K562 (cell line): Measurements from ENCODE around the gene ITGAD. TPM values are rescaled to one million over a fixed set of nuclear protein-coding genes. Genes with fewer than 3 reads are reported as not detected.
A peak's percentile ranks its signal among the peaks of the same experiment; 100 is the strongest.

ENCODE experiments used
- CBFB ChIP-seq: sonication (generic); formaldehyde crosslinking; IDR thresholded peaks from 2 replicates; pipeline ENCODE4 v1.4.0; 2020; ENCODE audit warnings: mild to moderate bottlenecking, missing genetic modification reagents
- CBX2 ChIP-seq: fragments of 200-600 bp; sonication (generic); IDR thresholded peaks from one replicate; pipeline ENCODE4 v1.6.1; 2012; ENCODE audit warnings: mild to moderate bottlenecking, low read length, inconsistent platforms; ENCODE audit not compliant: insufficient read depth, poor library complexity, severe bottlenecking
- CCNT2 ChIP-seq: IDR thresholded peaks from 2 replicates; pipeline ENCODE4 v1.6.1; 2011; ENCODE audit warnings: borderline replicate concordance, low read depth, mild to moderate bottlenecking, moderate library complexity, mixed read lengths, low read length; ENCODE audit not compliant: insufficient read length; ENCODE audit errors: extremely low read depth
- TEAD4 ChIP-seq, 2 experiments: sonication (generic) in 1 of 2; formaldehyde crosslinking in 1 of 2; IDR thresholded peaks; 2 replicates each; pipeline versions ENCODE4 v1.6.1 to v1.8.0; 2012 to 2022; ENCODE audit warnings: borderline replicate concordance in 1 of 2, inconsistent platforms in 1 of 2, low read length in 1 of 2, mild to moderate bottlenecking in 1 of 2, missing genetic modification reagents in 1 of 2
- ZKSCAN1 ChIP-seq: fragments of 150-350 bp; IDR thresholded peaks from 2 replicates; pipeline ENCODE4 v1.6.1; 2016; ENCODE audit warnings: low read depth, low read length
- polyA plus RNA-seq, 8 experiments: library from polyadenylated mRNA; depleted of rRNA in 4 of 8; stranded (reverse) in 5 of 8; unstranded in 3 of 8; fragments of >200 nt; fragmentation: Nextera tagmentation in 2 of 8; fragmentation: Illumina TruSeq in 1 of 8; extraction: Ambion mirVana in 2 of 8; extraction: Trizol in 1 of 8; gene quantifications; 2 replicates each; pipeline versions ENCODE4 v1.2.1 to v1.2.3, GENCODE V29; 2011 to 2014; ENCODE audit warnings: inconsistent platforms in 1 of 8, missing spikeins in 1 of 8
- total RNA-seq, 7 experiments: library from RNA; depleted of rRNA in 6 of 7; stranded (reverse); fragments of >200 nt in 6 of 7; fragmentation: Illumina TruSeq in 2 of 7; extraction: Trizol in 2 of 7; gene quantifications; 2 replicates each; pipeline versions ENCODE4 v1.2.1 to v1.2.3, GENCODE V29; 2011 to 2021; ENCODE audit warnings: low replicate concordance in 1 of 7
- TF ChIP-seq, protein P1 (sequence below): fragments of 200-800 bp; sonication (Bioruptor generic); IDR thresholded peaks from 2 replicates; pipeline ENCODE4 v1.6.1; 2017; ENCODE audit warnings: missing genetic modification characterization, missing compliant biosample characterization
- TF ChIP-seq, protein P2 (sequence below): sonication (generic); formaldehyde crosslinking; IDR thresholded peaks from 2 replicates; pipeline ENCODE4 v1.8.1; 2023; ENCODE audit warnings: mild to moderate bottlenecking, missing genetic modification reagents

Gene ITGAD
- total and polyA plus RNA-seq, 9 of the 15 experiments (the other 6 are each of a cell fraction or from before 2014, with no cell fraction given): not detected

DNA sequence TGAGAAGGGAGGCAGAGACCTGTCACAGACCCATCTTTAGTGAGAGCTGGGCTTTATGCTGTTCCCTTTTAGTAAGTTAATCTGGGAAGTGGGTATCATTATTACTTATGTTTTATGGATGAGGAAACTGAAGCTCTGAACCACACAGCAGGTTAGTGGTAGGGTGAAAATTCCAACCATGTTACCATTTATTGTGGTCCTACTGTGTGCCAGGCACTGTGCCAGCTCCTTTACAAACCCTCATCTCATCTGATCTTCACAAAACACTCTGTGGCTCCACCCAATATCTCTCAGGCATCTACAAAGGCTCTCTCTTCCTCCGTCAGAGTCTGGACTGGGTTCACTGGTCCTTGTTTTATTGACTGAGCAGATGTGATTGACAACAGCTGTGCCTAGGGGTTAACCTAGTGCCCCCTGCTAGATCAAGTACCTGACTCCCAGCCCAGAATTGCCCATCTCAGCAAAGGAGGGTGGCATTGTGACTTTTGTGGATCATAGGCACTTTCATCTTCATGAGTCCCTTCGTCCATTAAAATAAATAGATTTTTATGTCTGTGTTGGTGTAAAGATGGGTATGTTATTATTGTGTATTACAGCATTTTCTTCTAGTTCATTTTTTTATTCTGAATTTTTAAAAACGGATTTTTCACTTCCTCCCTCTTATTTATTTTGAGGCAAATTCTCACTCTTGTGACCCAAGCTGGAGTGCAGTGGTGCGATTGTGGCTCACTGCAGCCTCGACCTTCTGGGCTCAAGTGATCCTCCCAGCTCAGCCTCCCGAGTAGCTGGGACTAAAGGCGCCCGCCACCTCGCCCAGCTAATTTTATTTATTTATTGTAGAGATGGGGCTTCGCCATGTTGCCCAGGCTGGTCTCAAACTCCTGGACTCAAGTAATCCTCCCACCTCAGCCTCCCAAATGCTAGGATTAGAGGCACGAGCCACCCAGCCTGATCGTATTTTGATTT lies 81.9 kb downstream of the ITGAD start (continued):
- no peak for TF ChIP-seq CCNT2
- TF ChIP-seq ZKSCAN1: peak; percentile 95
- TF ChIP-seq CBFB (CRISPR knock-in tag): no peak
- TF ChIP-seq, protein P1, sequence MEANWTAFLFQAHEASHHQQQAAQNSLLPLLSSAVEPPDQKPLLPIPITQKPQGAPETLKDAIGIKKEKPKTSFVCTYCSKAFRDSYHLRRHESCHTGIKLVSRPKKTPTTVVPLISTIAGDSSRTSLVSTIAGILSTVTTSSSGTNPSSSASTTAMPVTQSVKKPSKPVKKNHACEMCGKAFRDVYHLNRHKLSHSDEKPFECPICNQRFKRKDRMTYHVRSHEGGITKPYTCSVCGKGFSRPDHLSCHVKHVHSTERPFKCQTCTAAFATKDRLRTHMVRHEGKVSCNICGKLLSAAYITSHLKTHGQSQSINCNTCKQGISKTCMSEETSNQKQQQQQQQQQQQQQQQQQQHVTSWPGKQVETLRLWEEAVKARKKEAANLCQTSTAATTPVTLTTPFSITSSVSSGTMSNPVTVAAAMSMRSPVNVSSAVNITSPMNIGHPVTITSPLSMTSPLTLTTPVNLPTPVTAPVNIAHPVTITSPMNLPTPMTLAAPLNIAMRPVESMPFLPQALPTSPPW: no peak
- no peak for TF ChIP-seq TEAD4 (IDR thresholded peaks at IDR 0.05; ENCODE audit: low read length)
- no peak for TF ChIP-seq TEAD4 (CRISPR knock-in tag; IDR thresholded peaks at IDR 0.05; ENCODE audit: borderline replicate concordance)
- TF ChIP-seq CBX2: no peak
- TF ChIP-seq, protein P2, sequence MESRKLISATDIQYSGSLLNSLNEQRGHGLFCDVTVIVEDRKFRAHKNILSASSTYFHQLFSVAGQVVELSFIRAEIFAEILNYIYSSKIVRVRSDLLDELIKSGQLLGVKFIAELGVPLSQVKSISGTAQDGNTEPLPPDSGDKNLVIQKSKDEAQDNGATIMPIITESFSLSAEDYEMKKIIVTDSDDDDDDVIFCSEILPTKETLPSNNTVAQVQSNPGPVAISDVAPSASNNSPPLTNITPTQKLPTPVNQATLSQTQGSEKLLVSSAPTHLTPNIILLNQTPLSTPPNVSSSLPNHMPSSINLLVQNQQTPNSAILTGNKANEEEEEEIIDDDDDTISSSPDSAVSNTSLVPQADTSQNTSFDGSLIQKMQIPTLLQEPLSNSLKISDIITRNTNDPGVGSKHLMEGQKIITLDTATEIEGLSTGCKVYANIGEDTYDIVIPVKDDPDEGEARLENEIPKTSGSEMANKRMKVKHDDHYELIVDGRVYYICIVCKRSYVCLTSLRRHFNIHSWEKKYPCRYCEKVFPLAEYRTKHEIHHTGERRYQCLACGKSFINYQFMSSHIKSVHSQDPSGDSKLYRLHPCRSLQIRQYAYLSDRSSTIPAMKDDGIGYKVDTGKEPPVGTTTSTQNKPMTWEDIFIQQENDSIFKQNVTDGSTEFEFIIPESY: no peak
